K562 (cell line): Measurements from ENCODE around the gene MAP3K7CL. TPM values are rescaled to one million over a fixed set of nuclear protein-coding genes. Genes with fewer than 3 reads are reported as not detected.
A peak's percentile ranks its signal among the peaks of the same experiment; 100 is the strongest.

Experiments used
- ATAC-seq: fragments of 200-7000 bp; cut with Tn5 transposase; 3 replicates; pipeline ENCODE4 v1.9.1; 2020; ENCODE audit warnings: moderate library complexity
- BruUV-seq: library from RNA; stranded (reverse); fragments of 400-500 nt; replicated peaks from 2 replicates; lab custom pipeline; 2021; lab: Mats Ljungman, UMichigan
- CTCF ChIA-PET: fragments of 300-600 bp; formaldehyde crosslinking; extraction: SDS; loops from one replicate; lab custom pipeline; 2021; ENCODE audit warnings: low intra/inter-chr PET ratio; lab: Yijun Ruan, JAX
- POLR2A ChIA-PET: fragments of 300-600, 350-650 bp; sonication (Branson Sonifier 250); formaldehyde crosslinking; extraction: SDS; loops from one replicate; lab custom pipeline; 2021; ENCODE audit warnings: antibody characterized with exemption, inconsistent platforms; lab: Yijun Ruan, JAX
- DNase-seq, 4 experiments: peaks; one replicate each; pipeline versions ENCODE4 v3.0.0 to v3.0.0-alpha.2; 2011 to 2018; ENCODE audit warnings: low spot score in 3 of 4, mixed read lengths in 3 of 4; ENCODE audit errors: extremely low read depth in 1 of 4
- FAIRE-seq: peaks from 2 replicates; lab custom pipeline; 2011; peaks lifted over from hg19 to GRCh38; lab: Jason Lieb, UNC
- H2AFZ ChIP-seq: 2 replicates; pipeline ENCODE4 v1.6.0; 2011; ENCODE audit warnings: low read depth, low read length, control low read depth, inconsistent platforms
- H3K27ac ChIP-seq: fragments of 200-600 bp; 3 replicates; pipeline ENCODE4 v1.8.0; 2011; ENCODE audit warnings: low read depth, mild to moderate bottlenecking, control low read depth, inconsistent platforms, low read length, moderate library complexity, mixed read lengths; ENCODE audit errors: extremely low read depth
- H3K27me3 ChIP-seq, 2 experiments: fragments of 300-600 bp in 1 of 2; 2 replicates in 1 of 2; 3 replicates in 1 of 2; pipeline versions ENCODE4 v1.6.0 to v1.8.0; 2011; ENCODE audit warnings: inconsistent platforms in 2 of 2, low read length in 2 of 2, mild to moderate bottlenecking in 1 of 2, mixed read lengths in 1 of 2, moderate library complexity in 1 of 2; ENCODE audit not compliant: control insufficient read depth in 2 of 2, insufficient read depth in 2 of 2
- H3K36me3 ChIP-seq: fragments of 300-600 bp; 3 replicates; pipeline ENCODE4 v1.8.0; 2011; ENCODE audit warnings: mild to moderate bottlenecking, low read length, inconsistent platforms; ENCODE audit not compliant: control insufficient read depth, insufficient read depth
- H3K4me1 ChIP-seq, 2 experiments: fragments of 200-600 bp in 1 of 2; replicated peaks in 1 of 2; 2 replicates in 1 of 2; 3 replicates in 1 of 2; pipeline versions ENCODE4 v1.5.1 to v1.8.0; 2011; ENCODE audit warnings: inconsistent platforms in 2 of 2, low read length in 2 of 2, mild to moderate bottlenecking in 1 of 2, mixed read lengths in 1 of 2, moderate library complexity in 1 of 2; ENCODE audit not compliant: control insufficient read depth in 2 of 2, insufficient read depth in 2 of 2
- H3K4me2 ChIP-seq: 2 replicates; pipeline ENCODE4 v1.6.1; 2011; ENCODE audit warnings: low read length, control low read depth, inconsistent platforms, mixed read lengths; ENCODE audit not compliant: insufficient read depth
- H3K4me3 ChIP-seq: fragments of 200-600 bp; sonication (generic), shearing (Covaris generic); 2 replicates; pipeline ENCODE4 v1.5.1; 2016; ENCODE audit warnings: control low read depth, inconsistent platforms
- H3K79me2 ChIP-seq: fragments of 200-600 bp; 3 replicates; pipeline ENCODE4 v1.8.0; 2011; ENCODE audit warnings: low read length, inconsistent platforms; ENCODE audit not compliant: control insufficient read depth, insufficient read depth
- H3K9ac ChIP-seq, 2 experiments: 2 replicates each; pipeline versions ENCODE4 v1.6.0 to v1.6.1; 2011; ENCODE audit warnings: low read depth in 2 of 2, low read length in 2 of 2, control low read depth in 1 of 2, inconsistent platforms in 1 of 2, mild to moderate bottlenecking in 1 of 2, mixed read lengths in 1 of 2; ENCODE audit not compliant: insufficient read depth in 1 of 2
- H3K9me1 ChIP-seq: one replicate; pipeline ENCODE4 v1.6.0; 2011; ENCODE audit warnings: inconsistent platforms, mild to moderate bottlenecking, low read length, moderate library complexity; ENCODE audit not compliant: control insufficient read depth, insufficient read depth
- H3K9me3 ChIP-seq: replicated peaks from 2 replicates; pipeline ENCODE4 v1.5.1; 2011; ENCODE audit warnings: low read depth, low read length, inconsistent platforms; ENCODE audit not compliant: control insufficient read depth, insufficient read depth
- H4K20me1 ChIP-seq: replicated peaks from 2 replicates; pipeline ENCODE4 v1.6.1; 2011; ENCODE audit warnings: low read length, inconsistent platforms, mixed read lengths; ENCODE audit not compliant: control insufficient read depth, insufficient read depth
- NR2C2 ChIP-seq, 2 experiments: fragments of 200-800 bp in 1 of 2; sonication (Bioruptor generic) in 1 of 2; sonication (generic) in 1 of 2; formaldehyde crosslinking in 1 of 2; IDR thresholded peaks; 2 replicates each; pipeline versions ENCODE4 v1.6.1 to v1.8.0; 2016 to 2022; ENCODE audit warnings: mild to moderate bottlenecking in 1 of 2, missing compliant biosample characterization in 1 of 2, missing genetic modification characterization in 1 of 2, missing genetic modification reagents in 1 of 2
- SPI1 ChIP-seq: IDR thresholded peaks from 2 replicates; pipeline ENCODE4 v1.6.1; 2011; ENCODE audit warnings: low read depth, low read length, control low read depth, borderline replicate concordance
- WGBS: fragments of 100-300 bp; shearing (Covaris generic); methylation state at CpG from one replicate; pipeline ENCODE4 v1.1.6; 2016; ENCODE audit warnings: low coverage, mixed read lengths; ENCODE audit not compliant: insufficient coverage; ENCODE audit errors: missing lambda C conversion rate; 5-methylcytosine and 5-hydroxymethylcytosine counted together
- in situ Hi-C: fragments of 300-500 bp; cut with MboI; formaldehyde crosslinking; loops from 4 replicates; pipeline ENCODE4 v1.15.0; 2018; ENCODE audit warnings: inconsistent platforms, mixed read lengths
- intact Hi-C: fragments of 100-400 bp; cut with micrococcal nuclease; formaldehyde crosslinking; loops from 2 replicates; pipeline ENCODE4 v1.14.2; 2022
- polyA plus RNA-seq, 8 experiments: library from polyadenylated mRNA; depleted of rRNA in 4 of 8; stranded (reverse) in 5 of 8; unstranded in 3 of 8; fragments of >200 nt; fragmentation: Nextera tagmentation in 2 of 8; fragmentation: Illumina TruSeq in 1 of 8; extraction: Ambion mirVana in 2 of 8; extraction: Trizol in 1 of 8; gene quantifications; 2 replicates each; pipeline versions ENCODE4 v1.2.1 to v1.2.3, GENCODE V29; 2011 to 2014; ENCODE audit warnings: inconsistent platforms in 1 of 8, missing spikeins in 1 of 8
- total RNA-seq, 7 experiments: library from RNA; depleted of rRNA in 6 of 7; stranded (reverse); fragments of >200 nt in 6 of 7; fragmentation: Illumina TruSeq in 2 of 7; extraction: Trizol in 2 of 7; gene quantifications; 2 replicates each; pipeline versions ENCODE4 v1.2.1 to v1.2.3, GENCODE V29; 2011 to 2021; ENCODE audit warnings: low replicate concordance in 1 of 7
- TF ChIP-seq, protein P1 (sequence below): fragments of 250-450 bp; sonication (Bioruptor Pico); IDR thresholded peaks from 2 replicates; pipeline ENCODE4 v1.4.0; 2020

Gene MAP3K7CL
- total and polyA plus RNA-seq, 9 of the 15 experiments (the other 6 are each of a cell fraction or from before 2014, with no cell fraction given) = 0.13 to 0.15 (median 0.14) TPM; not detected in 6

DNA sequence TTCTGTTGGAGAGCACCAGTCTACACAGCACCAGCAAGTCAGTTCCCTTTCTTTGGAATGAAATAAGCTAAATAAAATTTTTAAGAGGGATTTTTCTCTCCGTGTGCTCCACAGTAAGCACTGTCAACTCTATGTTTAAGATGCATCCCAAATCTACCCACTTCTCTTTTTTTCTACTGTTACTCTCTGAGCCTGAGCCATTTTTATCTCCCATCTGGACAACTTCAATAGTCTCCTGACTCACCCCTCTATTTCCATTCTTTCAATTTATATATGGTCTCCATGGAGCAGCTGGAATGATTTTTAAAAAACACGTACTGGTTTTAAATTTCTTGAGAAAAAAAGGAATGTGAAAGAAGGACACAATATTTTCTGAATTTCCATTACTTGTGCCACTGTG, 32.3 kb upstream of the MAP3K7CL start:
- Histone ChIP-seq H3K9me1 (no peaks in the 10 kb centered on the region), H4K20me1 (no peaks in the 10 kb centered on the region), H3K9ac (no peak overlapping the region), H3K27ac (no peak overlapping the region), H3K9me3 (0 out of 2 replicates have a peak, but pooled peaks cover 3% of the 10 kb centered on the region), H3K27me3 (peaks cover 4 to 11% of the 10 kb centered on the region in 2 experiments; a peak in 3 of 5 replicates), H3K79me2 (no peaks in the 10 kb centered on the region), H3K4me3 (no peak overlapping the region), H2AFZ (no peak overlapping the region), H3K4me2 (no peak overlapping the region), H3K36me3 (no peaks in the 10 kb centered on the region), H3K4me1 (peaks cover 0 to 2% of the 10 kb centered on the region in 2 experiments; a peak in 2 of 5 replicates)
- in situ Hi-C loops (no loop called here), intact Hi-C loops (loop anchor here (10.0 kb wide), 3 partner anchors 247 to 1097 kb away; no protein-coding TSS in a partner anchor)
- no peak for TF ChIP-seq NR2C2 (CRISPR knock-in tag; IDR thresholded peaks at IDR 0.05)
- TF ChIP-seq NR2C2 (tag; IDR thresholded peaks at IDR 0.05) = no peak
- peak; percentile 70; the same call in 1 of the 2 replicates for TF ChIP-seq SPI1
- TF ChIP-seq, protein P1, sequence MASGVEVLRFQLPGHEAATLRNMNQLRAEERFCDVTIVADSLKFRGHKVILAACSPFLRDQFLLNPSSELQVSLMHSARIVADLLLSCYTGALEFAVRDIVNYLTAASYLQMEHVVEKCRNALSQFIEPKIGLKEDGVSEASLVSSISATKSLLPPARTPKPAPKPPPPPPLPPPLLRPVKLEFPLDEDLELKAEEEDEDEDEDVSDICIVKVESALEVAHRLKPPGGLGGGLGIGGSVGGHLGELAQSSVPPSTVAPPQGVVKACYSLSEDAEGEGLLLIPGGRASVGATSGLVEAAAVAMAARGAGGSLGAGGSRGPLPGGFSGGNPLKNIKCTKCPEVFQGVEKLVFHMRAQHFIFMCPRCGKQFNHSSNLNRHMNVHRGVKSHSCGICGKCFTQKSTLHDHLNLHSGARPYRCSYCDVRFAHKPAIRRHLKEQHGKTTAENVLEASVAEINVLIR (CRISPR knock-in tag) = no peak
- CTCF ChIA-PET = interaction anchor here (0.6 kb wide), 1 partner anchor 1099 kb away, joined by 3 read pairs; no protein-coding TSS in a partner anchor
- WGBS = 3% methylated on average over 2 of the region's 2 CpGs
- POLR2A ChIA-PET = interaction anchor here (1.3 to 1.5 kb wide), 2 partner anchors 11 to 21 kb away, joined by 3 to 4 read pairs; no protein-coding TSS in a partner anchor
- DNase-seq (no peak), ATAC-seq (no peak), FAIRE-seq (no peak)
- BruUV-seq = no TSS peak
